ENCODE data around the gene NBPF4.

- TF ChIP-seq CTCF (IDR thresholded peaks at IDR 0.05) (no peak), POLR2A (IDR thresholded peaks at IDR 0.05) (no peak), POLR2AphosphoS5 (IDR thresholded peaks at IDR 0.05) (no peak)
Measured at GRCh38 chr1:108201687-108202086, 42.2 kb downstream of the NBPF4 start.
